Measurements from ENCODE around the gene ABHD5.

- no peak for TF ChIP-seq RAD21 (IDR thresholded peaks at IDR 0.05; ENCODE audit: low read depth)
- no peak for TF ChIP-seq TCF12 (IDR thresholded peaks at IDR 0.05; ENCODE audit: low read depth)
- TF ChIP-seq MAX (IDR thresholded peaks at IDR 0.05) = no peak
- TF ChIP-seq NFIC (IDR thresholded peaks at IDR 0.05) = no peak
- no peak for TF ChIP-seq YY1 (IDR thresholded peaks at IDR 0.05; ENCODE audit: low read depth)
- no peak for TF ChIP-seq REST (IDR thresholded peaks at IDR 0.05; ENCODE audit: low read depth)
- no peak for TF ChIP-seq FOXM1 (IDR thresholded peaks at IDR 0.05; ENCODE audit: borderline replicate concordance, low read depth)
Observed at GRCh38 chr3:43728947-43729346, 38.2 kb downstream of the ABHD5 start.
